GM19043 (cell line): Measurements from ENCODE around the gene SPAG8.
A peak's percentile ranks its signal among the peaks of the same experiment; 100 is the strongest.

Experiments
- ATAC-seq: cut with Tn5 transposase; IDR thresholded peaks from one replicate; pipeline ENCODE4 v1.9.1; 2021; ENCODE audit warnings: low read depth; ENCODE audit not compliant: unreplicated experiment

Gene SPAG8

DNA sequence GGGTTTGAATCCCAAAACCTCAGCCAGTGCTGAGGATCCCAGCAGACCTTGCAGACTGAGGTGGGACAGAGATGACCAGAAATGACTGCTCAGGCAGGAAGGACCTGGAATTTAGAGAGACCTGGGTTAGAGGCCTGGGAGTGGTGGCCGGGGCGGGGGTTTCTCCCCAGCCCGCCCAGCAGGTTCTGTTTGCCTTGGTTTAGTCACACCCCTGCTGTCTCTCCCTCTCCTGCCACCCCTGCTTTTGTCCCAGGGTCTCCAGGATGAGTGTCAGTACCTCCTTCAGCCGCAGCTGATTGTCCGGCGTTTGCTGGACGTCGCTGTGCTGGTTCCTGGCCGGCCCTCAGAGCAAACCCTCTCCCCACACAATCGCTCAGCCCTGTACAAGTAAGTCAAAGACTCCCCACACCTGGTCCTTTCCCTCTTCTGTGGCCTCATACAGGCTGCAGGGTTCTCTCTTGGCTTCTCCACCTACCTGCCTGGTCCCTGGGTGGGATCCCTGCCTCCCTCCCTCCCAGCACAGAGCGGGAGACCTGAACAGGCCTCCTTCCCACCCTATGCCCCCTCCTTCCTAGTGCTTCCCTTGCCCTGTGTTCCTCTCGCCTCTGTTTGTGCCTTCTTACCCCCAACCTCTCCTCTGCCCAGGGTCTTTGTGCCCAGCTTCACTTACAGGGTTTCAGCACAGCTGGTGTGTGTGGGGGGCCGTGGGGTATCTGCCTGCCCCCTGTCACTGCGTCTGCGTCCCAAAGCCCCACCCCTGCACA, 29.0 kb upstream of the SPAG8 start:
- no peak for ATAC-seq

DNA sequence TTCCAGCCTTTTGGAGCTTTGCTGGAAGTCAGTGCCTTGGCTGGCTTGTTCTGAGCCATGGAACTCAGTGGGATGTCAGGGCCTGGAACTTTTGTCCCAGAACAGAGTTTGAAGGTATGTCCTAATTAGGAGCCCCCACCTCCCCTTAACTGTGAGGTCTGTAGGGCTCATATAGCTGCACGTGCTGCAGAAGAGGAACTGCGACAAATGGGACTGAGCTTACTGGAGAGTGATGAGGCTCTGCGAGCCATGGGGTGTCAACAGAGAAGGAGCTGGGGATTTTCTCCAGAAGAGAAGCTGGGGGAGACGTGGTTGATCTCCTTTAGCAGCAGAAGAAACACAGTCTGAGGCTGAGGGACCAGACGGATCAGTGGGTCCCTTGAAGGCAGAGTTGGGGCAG, 27.9 kb upstream of the SPAG8 start:
- ATAC-seq = no peak

DNA sequence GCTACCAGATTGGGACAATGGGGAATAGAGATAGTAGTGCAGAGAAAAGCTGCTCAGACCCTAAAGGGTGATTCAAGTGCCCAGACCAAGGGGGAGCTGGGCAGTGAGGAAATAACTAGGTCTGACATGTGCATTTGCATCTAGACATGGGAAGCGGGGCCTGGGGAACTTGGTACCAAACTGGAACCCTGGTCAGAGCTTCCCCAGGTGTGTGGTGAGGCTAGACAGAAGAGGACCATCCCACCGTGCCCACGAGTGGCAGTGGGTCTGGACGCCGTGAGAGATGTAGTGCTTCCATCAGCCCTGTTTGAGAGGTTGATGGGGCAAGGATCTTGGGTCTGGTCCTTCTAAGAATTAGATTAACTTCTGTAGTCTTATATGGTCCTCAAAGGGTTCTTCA, 24.5 kb upstream of the SPAG8 start:
- ATAC-seq = no peak

- ATAC-seq = no peak
These were observed 23.7 kb upstream of the SPAG8 start for GRCh38 chr9:35835766-35836165.

GRCh38 chr9:35835216-35835632, 23.2 kb upstream of the SPAG8 start:
- no peak for ATAC-seq

DNA sequence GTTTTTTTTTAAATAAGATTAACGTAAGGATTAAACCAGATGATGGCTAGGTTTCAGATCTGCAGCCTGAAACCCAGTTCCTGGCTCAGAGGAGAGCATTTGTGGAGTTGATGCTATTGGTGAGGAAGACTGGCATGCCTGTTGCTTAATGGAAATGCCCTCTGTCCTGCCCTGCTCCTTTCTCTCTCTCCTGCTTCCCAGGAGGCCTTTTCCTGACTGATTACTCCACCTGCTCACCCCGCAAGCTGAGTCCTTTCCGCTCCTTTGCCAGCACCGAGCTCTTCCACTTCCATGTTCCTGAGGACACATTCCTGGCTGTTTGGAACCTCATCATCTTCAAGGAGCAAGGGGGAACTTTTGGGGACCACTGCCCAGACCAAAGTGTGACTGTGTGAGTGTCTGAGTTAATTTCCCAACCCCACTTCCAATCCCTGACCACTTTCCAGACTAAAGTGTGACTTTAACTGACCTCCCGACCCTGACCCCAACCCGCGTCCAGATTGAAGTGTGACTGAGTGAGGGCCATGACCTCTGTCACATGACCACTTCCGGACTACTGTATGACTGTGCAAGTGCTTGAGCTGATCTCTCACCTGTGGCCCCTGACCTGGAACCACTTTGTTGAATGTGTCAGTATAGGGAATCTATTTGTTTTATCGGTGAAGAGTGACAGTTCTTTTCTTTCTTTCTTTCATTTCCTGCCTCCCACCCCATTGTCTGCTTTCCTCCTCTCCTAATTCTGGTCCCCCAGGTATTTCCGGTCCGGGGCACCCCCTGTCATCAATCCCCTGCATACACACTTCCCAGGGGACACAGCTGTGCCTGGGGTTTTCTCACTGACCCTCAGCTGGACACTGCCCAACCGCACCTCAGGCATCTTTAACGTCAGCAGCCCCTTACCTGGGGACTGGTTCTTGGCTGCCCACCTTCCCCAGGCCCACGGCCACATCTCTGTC, 22.5 kb upstream of the SPAG8 start:
- no peak for ATAC-seq

- ATAC-seq = no peak
These were observed 20.8 kb upstream of the SPAG8 start for GRCh38 chr9:35832814-35833213.

- ATAC-seq = no peak
These were observed 19.0 kb upstream of the SPAG8 start for GRCh38 chr9:35831040-35831439.

GRCh38 chr9:35829764-35830096, 17.7 kb upstream of the SPAG8 start:
- ATAC-seq = no peak

GRCh38 chr9:35829084-35829763, 17.2 kb upstream of the SPAG8 start, which contains the start of gene TMEM8B:
TMEM8B (plus strand) TSS chr9:35829228; CDS start chr9:35829448, 220 bp downstream.
- peak; percentile 65 for ATAC-seq

GRCh38 chr9:35828716-35829083, 16.6 kb upstream of the SPAG8 start, which contains the start of gene FAM221B:
FAM221B (minus strand) TSS chr9:35828732; CDS start chr9:35826161, 2,571 bp downstream.
- ATAC-seq = no peak

DNA sequence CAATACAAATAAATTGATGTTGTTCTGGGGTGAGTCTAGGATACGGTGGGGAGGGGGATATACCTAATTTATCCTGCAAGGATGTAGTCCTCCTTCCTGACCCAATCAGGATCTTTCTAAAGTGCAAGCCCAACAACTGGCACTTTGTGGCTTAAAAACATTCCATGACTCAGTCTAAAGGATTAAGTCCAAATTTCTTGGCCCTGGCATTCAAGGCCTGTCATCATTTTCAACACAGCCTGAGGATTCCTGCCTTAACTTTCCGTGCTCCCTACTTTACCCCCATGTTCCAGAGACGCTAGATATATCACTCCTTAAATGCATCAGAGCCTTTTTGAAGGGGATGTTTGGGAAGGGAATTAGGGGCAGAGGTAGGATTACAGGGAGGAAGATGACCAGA, 15.4 kb upstream of the SPAG8 start:
- ATAC-seq = no peak

DNA sequence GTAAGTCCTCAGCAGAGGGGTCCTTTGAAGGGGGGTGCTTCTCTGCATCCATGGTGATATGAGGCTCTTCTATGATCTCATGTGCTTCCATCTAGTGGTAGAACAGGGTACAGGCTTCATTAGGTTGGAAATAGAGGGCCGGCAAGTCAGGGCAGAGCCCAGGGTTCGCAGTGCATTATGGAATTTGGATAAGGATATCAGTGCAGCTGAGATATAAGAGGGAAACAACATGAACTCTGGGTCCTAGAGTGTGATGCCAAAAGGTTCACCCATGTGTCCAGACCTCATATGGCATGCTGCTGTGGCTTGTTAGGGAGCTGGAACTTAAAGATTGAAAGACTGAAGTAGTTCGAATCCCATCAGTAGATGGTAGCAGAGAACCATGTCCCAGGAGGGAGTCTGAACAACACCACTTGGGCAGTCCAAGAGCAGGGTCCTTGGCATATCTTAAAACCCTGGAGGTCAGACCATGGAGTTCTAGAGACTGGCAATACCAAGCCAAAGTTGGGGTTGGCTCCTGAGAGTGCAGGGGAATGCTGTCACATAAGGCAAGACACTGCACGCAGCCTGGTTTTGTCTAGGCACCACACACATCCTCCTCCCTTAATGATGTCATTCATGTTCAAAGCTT, 14.1 kb upstream of the SPAG8 start:
- no peak for ATAC-seq

DNA sequence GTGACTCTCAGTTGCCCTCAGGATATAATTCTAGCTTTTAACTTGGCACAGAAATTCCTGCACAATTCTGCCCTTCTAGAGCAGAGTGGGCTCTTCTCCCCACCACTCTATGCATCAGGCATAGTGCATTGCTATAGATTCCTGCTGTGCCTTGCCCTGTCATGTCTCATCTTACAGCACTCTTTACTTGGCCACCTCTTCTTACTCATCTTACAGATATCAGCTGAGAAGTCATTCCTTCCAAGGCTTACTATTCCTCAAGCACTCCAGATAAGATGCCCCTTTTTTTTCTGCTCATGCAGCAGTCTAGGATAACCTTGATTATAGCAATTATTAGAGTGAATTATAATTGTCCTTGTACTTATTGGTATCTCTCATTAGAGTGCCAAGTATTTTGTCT, 10.9 kb upstream of the SPAG8 start:
- no peak for ATAC-seq

DNA sequence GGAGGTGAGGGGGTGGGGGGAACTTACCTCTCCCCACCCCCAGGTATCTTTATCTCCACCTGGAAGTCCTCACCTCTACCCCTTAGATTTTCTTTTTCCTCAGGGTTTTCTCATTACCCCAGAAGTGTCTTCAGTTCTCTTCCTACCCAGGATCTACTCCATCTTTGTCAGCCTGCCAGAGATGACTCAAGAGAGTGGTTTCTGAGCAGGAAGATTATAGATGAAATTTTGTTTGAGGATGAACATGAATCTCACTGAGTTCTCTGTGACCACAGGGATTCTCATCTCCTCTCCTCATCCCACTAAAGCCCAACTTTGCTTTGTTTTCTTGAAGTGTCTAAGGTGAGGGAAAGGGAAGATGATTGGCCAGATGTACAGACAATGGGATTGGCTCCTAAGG, 8.0 kb upstream of the SPAG8 start:
- no peak for ATAC-seq

- no peak for ATAC-seq
These were observed 6.3 kb upstream of the SPAG8 start for GRCh38 chr9:35818341-35818740.

GRCh38 chr9:35816708-35817107, 4.6 kb upstream of the SPAG8 start:
- ATAC-seq = no peak

DNA sequence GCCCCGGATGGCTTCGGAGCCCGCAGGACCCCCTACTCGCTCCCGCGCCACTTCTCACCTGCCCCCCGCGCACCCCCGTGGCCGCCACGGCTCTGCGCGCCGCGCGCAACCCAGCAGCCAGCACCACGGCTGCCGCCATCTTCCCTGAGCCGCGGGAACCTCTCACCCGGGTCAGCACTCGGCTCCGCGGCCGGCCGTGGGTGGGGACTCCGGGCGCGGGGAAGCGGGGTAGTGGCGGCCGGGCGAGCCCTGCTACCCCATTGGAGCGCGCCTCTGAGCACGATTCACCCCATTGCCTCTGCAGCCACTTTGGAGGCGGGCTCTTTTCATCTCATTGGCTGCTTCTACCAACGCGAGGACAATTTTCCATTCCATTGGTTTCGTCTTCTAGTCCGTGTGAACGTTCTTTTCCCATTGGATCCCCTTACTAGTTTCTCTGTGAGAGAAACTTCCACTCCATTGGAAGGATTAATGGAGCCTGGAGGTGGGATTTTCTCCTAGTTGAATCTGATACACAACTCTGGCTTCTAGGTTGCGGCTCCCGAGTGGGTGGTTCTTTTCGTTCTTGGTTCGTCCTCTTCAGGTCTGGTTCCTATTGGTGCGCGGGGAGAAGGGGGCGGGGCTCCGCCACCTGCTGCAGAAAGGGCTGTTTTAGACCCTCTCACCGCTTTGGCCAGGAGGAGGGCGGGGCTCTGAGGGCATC, 2.9 kb upstream of the SPAG8 start, which contains the start of gene HINT2:
Gene HINT2, minus strand, starts transcription at position 202 of the 703 bp plus-strand sequence. Its CDS starts 63 bp downstream, at position 139.
- peak; percentile 68 for ATAC-seq

GRCh38 chr9:35814106-35814840, 2.2 kb upstream of the SPAG8 start:
- peak; percentile 19 for ATAC-seq
